ENCODE data around the gene CEP57L1.
"Not testable (repeated sequence)": the region's sequence is repeated elsewhere in the genome, so short reads cannot be mapped to it uniquely, and the experiment has no call there.

Gene CEP57L1

GRCh38 chr6:109117346-109118035, 22.2 kb downstream of the CEP57L1 start:
- no peak for DNase-seq

- DNase-seq: no peak
Measured at GRCh38 chr6:109118337-109118736, 23.0 kb downstream of the CEP57L1 start.

DNA sequence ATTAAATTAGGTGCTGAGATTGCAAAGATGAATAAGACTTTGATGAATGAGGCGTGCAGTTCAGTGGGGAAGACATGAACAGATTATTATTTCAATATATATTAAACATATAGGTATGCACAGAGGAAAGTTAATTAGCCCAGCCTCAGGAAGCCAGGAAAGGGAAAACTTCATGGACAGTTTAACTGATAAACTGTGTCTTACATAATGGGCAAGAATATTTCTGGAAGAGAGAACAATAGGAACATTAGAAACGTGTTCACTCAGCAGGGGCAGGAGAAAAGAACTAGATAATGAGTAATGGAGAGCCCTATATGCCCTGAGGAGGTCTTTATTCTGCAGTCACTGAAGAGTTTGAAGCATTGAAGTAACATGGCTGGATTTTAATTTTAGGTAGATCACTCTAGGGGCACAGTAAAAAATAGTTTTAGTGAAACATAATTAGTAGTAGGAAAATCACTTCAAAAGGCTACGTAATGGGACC, 23.6 kb downstream of the CEP57L1 start:
- no peak for DNase-seq

GRCh38 chr6:109121411-109121810, 26.1 kb downstream of the CEP57L1 start:
- no peak for DNase-seq

DNA sequence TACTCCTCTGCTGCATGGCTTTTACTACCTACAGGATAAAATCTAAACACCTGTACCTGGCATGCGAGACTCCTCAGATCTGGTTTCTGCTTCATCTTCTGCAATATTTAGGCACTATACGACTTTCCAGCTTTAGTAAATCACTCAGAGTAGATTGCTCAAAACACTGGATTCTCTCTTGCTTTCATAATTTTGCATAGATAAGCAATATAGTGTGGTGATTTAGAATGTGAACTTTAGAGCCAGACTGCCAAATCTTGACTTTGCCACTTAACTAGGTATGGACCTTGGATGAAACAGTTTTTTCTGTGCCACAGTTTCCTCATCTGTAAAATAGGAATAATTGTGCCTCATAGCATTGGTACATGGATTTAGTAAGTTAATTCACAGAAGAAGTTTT, 28.9 kb downstream of the CEP57L1 start:
- no peak for DNase-seq

- no peak for DNase-seq
Measured at GRCh38 chr6:109125504-109125903, 30.2 kb downstream of the CEP57L1 start.

DNA sequence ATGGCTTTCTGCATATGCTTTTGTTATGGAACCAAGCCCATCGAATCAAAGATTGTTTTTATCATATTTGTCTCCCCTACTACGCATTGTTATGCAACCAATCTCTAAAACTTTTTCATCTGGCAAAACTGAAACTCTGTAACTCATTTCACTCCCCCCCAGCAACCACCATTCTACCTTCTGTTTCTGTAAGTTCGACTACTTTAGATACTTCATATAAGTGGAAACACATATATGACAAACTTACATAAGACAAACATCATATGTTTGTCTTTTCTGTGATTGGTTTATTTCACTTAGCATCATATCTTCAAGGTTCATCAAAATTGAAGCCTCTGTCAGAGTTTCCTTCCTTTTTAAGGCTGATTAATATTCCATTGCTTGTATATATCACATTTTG, 34.8 kb downstream of the CEP57L1 start:
- no peak for DNase-seq

- DNase-seq: not testable (repeated sequence)
Measured at GRCh38 chr6:109135600-109135999, 40.3 kb downstream of the CEP57L1 start.

DNA sequence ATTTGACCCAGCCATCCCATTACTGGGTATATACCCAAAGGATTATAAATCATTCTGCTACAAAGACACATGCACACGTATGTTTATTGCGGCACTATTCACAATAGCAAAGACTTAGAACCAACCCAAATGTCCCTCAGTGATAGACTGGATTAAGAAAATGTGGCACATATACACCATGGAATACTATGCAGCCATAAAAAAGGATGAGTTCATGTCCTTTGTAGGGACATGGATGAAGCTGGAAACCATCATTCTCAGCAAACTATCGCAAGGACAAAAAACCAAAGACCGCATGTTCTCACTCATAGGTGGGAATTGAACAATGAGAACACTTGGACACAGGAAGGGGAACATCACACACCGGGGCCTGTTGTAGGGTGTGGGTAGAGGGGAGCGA, 40.7 kb downstream of the CEP57L1 start:
- DNase-seq: not testable (repeated sequence)

- DNase-seq: not testable (repeated sequence)
Measured at GRCh38 chr6:109136530-109136929, 41.2 kb downstream of the CEP57L1 start.

DNA sequence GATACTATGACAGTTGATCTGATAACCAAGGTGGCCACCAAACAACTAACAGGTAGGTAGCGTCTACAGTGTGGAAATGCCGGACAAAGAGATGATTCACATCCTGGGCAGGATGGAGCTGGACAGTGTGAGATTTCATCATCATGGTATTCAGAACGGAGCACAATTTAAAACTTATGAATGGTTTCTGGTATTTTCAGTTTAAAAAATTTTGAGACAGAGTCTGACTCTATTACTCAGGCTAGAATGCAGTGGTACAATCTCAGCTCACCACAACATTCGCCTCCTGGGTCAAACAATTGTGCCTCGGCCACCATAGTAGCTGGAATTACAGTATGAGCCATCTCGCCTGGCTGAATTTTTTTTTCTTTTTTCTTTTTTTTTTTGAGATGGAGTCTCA, 43.8 kb downstream of the CEP57L1 start:
- no peak for DNase-seq

- DNase-seq: not testable (repeated sequence)
Measured at GRCh38 chr6:109142067-109142466, 46.8 kb downstream of the CEP57L1 start.

DNA sequence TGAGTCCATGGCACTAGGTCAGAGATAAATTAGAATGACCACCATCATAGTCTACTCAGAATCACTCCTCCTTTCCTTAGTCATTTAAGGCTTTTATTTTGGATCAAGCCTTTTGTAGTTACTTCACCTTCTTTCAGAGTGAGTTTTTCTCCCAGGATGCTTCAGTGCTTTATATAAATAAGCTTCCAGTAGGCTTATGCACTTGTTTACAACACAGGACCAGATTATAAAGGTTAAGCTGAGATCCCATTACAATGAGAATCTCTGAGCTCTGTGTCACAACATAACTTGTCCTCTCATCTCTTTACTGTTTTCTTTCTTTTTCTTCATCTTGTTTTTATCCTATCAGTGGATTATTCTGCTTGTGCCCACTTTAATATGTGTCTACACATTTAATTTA, 47.9 kb downstream of the CEP57L1 start:
- no peak for DNase-seq

- DNase-seq: not testable (repeated sequence)
Measured at GRCh38 chr6:109148251-109148650, 52.9 kb downstream of the CEP57L1 start.

DNA sequence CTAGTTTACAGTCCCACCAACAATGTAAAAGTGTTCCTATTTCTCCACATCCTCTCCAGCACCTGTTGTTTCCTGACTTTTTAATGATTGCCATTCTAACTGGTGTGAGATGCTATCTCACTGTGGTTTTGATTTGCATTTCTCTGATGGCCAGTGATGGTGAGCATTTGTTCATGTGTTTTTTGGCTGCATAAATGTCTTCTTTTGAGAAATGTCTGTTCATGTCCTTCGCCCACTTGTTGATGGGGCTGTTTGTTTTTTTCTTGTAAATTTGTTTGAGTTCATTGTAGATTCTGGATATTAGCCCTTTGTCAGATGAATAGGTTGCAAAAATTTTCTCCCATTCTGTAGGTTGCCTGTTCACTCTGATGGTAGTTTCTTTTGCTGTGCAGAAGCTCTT, 53.4 kb downstream of the CEP57L1 start:
- not testable (repeated sequence) for DNase-seq

GRCh38 chr6:109153752-109154151, 58.4 kb downstream of the CEP57L1 start:
- DNase-seq: no peak

DNA sequence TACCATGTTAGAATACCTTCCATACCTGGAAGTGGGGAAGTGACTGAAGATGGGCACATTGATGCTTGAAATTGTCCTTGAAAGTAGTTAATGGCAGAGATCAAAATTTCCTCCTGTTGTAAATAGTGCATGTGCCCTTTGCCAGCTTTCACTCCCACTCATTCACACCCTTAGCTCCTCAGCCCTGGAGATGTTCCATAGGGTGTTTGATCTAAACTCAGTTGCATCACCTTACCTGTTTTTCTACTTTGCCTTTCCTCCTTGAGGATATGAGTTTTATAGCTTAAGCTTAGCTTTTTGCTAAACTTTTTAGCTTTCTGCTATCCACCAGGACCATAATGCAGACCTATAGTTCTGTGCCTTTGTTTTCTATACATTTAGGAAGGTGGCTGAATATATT, 69.0 kb downstream of the CEP57L1 start:
- no peak for DNase-seq

GRCh38 chr6:109165392-109165974, 70.2 kb downstream of the CEP57L1 start:
- DNase-seq: no peak

DNA sequence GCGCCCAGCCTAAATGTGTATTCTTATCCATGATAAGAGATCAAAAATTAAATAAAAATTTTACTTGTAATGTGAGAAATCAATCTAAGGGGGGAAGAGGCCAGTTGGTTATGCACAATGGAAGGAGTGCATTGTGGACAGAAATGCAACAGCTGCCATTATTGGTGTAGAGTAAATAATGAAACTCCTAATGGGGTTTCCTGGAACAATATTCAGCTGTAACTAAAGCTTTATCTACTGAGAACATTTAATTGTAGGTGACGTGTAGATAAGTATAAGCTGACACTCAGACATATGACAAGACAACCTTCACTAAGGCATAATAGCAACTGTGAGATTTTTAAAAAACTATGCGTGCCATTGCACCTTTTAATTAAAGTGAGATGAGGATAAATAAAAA, 71.4 kb downstream of the CEP57L1 start:
- no peak for DNase-seq

DNA sequence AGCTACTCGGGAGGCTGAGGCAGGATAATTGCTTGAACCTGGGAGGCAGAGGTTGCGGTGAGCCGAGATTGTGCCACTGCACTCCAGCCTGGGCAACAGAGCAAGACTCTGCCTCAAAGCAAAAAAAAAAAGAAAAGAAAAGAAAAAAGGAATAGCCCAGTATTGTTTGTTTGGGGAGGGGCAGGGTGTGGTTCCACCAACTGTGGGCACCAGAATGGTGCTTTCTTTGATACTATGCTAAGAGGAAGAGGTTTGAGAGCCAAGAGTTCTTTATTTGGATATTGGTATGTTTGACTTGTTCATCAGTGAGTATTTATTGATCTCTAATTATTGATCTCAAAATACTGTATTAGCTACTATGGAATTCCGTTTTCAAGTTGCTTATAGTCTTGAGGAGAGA, 72.3 kb downstream of the CEP57L1 start:
- no peak for DNase-seq

GRCh38 chr6:109170333-109170732, 75.0 kb downstream of the CEP57L1 start:
- DNase-seq: no peak

DNA sequence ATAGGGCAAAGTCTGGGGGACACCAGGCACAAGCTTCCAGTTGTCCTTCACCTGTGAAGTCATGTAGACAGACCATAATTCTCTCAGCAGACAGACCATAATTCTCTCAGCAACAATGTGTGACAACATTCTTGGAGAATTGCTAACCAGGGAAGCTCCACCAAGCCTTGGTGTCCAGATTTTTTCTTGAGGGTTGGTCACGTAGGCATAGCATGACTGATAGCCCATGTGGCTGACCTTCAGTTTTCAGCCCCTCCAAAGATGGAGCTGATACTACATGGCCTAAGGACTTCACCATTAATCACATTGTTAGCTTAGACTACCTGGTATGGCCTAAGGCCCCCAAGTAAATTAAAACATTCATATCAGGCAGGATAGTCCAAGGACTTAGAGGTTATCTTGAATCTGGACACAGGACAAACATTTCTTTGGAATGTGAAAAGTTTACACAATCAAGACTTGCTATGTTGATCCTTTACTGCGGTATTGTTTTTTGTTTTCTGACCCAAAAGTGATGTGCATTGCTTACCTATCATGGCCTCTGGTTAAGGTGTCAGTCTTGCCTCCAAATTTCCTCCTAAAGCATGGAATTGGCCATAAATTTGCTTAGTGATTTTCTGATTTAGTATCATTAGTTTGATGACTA, 76.9 kb downstream of the CEP57L1 start:
- DNase-seq: no peak

GRCh38 chr6:109174916-109175315, 79.6 kb downstream of the CEP57L1 start:
- DNase-seq: no peak

DNA sequence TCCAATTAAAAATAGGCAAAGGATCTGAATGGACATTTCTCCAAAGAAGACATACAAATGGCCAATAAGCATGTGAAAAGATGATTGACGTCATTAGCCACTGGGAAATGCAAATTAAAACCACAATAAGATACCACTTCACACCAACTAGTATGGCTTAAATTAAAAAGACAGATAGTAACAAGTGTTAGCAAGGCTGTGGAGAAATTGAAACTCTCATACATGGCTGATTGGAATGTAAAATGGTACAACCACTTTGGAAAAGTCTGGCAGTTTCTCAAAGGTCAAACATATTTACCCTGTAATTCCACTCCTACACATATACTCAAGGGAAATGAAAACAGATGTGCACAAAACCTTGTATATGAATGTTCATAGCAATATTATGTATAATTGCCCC, 83.6 kb downstream of the CEP57L1 start:
- DNase-seq: no peak
